Non-pigmented ciliary epithelial cell (primary cell): ENCODE measurements around the gene CCND2.

Experiments
- DNase-seq: peaks from one replicate; pipeline ENCODE4 v3.0.0-alpha.2; 2010; ENCODE audit warnings: low read depth

Gene CCND2

GRCh38 chr12:4276524-4277204 lies 3.1 kb downstream of the CCND2 start:
- peak; percentile 82 for DNase-seq

DNA sequence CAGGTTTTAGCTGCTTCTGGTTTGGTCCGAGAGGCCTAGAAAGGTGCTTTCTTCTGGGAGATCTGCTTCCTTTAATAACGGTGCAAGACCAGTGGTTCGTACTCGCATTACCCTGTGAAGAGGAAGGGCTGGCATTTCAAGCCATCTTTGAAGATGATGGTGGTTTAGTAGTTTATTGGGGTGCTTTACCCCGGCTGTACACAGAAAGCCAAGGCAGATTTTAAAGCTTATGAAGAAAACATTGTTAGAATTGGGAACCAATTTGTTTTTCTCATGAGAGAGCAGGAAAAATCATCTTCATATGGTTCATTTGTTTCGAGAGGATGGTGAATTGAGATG lies 3.6 kb downstream of the CCND2 start:
- DNase-seq, result no peak

DNA sequence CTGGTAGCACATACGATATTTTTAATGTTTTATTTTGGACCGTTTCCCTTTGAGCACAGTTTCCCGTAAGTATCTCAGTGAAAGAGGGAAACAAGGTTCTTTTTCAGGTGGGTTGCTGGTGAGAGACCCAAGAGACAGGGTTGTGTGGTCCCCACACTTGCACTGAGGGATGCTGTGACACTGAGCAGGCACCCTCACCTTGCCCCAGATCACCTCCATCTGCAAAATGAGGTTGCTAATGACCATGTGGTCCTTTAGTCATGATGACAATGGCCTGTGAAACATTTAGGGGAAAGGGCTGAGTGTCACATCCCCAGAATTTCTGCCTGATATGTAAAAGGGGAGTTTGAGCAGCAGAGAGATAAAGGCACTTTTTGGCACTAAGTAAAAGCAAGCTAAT lies 4.3 kb downstream of the CCND2 start:
- DNase-seq, result no peak

GRCh38 chr12:4278329-4279197 lies 5.0 kb downstream of the CCND2 start:
- no peak for DNase-seq

DNA sequence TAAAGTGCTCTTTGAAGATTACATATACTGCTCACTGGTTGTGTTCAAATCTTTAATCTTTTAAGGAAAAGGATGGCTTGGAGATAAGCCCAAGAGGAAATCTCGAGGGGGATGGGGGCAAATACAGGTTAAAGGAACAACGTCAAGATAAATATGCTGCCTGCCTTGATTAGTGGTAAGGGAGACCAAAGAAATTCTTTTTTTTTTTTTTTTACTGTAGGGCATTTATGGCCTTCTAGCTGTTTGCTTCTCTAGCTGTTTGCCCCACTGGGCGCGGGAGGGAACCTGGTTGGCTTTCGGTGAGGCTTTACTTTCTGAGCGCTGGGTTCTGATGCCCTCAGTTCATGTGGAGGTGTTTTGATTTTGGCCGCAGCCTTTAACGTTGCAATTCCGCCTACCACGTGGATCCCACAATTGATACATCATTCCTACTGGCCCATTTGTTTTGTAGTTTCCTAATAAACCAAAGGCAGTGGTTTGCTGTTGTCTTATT lies 5.7 kb downstream of the CCND2 start:
- DNase-seq, result no peak

DNA sequence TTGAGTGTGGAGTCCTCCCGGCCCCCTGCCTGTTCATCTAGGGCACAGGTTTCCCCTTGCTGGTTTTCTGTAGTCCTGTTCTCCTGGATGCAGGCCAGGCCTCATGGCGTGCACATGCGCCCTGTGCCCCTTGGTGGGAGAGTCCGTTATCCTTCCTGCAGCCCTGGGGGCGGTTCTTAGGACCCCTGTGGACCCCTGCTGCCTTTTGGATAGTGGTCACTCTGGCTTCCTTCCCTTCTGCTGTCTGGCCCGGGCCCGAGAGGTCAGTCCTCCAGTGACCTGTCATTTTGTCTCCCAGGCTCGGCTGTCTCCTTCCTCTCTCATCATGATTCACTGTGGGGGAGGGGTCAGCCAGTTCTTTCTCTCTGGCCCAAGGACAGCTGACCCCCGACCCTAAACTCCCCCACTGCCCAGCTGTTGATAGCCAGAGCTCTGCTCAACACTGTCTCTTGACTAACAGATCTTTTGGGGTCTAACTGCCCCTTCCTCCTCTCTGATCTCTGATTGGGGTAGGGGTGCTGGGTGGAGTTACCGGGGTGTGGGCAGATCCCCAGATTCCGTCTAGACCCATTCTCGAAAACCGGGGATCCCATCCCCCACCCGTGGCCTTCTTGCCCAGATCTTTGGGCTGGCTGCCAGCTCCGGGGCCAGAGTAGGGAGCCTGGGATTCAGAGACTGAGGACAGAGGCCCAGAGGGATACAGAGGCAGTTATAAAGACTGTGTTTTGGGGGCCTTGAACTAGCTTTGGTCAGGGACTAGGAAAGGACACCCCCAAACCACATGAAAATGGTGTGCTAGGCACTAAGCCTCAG lies 7.0 kb downstream of the CCND2 start:
- no peak for DNase-seq

GRCh38 chr12:4281173-4281654 lies 7.7 kb downstream of the CCND2 start:
- no peak for DNase-seq

- no peak for DNase-seq
Measured at GRCh38 chr12:4282103-4282891, 8.7 kb downstream of the CCND2 start.

GRCh38 chr12:4282892-4283511 lies 9.4 kb downstream of the CCND2 start:
- no peak for DNase-seq

GRCh38 chr12:4283512-4284255 lies 10.1 kb downstream of the CCND2 start:
- DNase-seq, result no peak

GRCh38 chr12:4284306-4284705 lies 10.7 kb downstream of the CCND2 start:
- no peak for DNase-seq

GRCh38 chr12:4285070-4285469 lies 11.5 kb downstream of the CCND2 start:
- no peak for DNase-seq

- DNase-seq, result no peak
Measured at GRCh38 chr12:4286228-4286627, 12.7 kb downstream of the CCND2 start.

- DNase-seq, result no peak
Measured at GRCh38 chr12:4286771-4287317, 13.3 kb downstream of the CCND2 start.

DNA sequence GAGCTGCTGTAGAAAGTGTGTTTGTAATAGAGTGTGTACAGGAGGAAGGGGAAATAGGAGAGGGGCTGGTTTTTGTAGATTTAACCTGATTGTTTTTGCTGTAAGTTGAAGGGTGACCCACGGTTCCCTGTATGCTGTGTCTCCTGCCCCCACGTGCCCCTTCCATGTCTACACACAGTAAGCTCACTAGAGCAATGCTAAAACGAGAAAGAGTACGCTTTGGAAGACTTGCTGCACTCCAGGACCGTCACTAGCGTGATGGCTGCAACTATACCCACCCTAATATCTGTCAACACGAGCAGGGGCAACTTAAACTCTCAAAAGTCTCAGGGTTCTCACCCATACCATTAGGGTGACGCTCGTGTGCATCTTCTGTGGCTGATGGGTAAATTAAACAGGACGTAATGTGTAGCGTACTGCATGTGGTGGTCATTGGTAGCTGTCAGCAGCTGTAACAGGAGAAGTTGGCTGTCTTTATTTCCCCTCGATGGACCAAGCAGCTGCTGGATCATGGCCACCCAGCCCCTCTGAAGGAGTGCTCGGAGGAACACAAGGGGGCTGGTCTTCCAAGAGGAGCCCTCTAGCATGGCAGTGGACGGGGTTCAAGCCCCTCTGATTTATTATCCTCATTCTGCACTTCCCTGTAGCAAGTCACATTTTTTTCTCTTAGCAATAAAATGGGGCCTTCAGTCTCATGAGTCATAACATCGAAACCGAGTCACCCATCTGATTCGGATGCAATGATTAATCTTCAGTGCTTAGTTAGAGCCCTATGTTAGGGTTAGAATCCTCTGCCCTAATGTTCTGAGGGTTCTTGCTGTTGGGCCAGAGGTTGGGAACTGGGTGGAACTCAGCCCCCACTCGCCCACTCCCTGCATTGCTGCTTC lies 14.0 kb downstream of the CCND2 start:
- DNase-seq, result no peak

GRCh38 chr12:4288296-4289131 lies 15.0 kb downstream of the CCND2 start:
- DNase-seq, result no peak

GRCh38 chr12:4289231-4289878 lies 15.8 kb downstream of the CCND2 start:
- DNase-seq, result no peak
